ENCODE measurements around the gene CBS.
"Not testable (repeated sequence)": the region's sequence is repeated elsewhere in the genome, so short reads cannot be mapped to it uniquely, and the experiment has no call there.

Gene CBS

GRCh38 chr21:43090947-43091346, 15.3 kb upstream of the CBS start:
- H3K9ac ChIP-seq (ENCODE audit: low read length); H3K27me3 ChIP-seq (ENCODE audit: control insufficient read depth, insufficient read depth, low read length); H3K36me3 ChIP-seq (ENCODE audit: control insufficient read depth, insufficient read depth, low read length); H3K27ac ChIP-seq (ENCODE audit: low read depth, low read length); H3K4me3 ChIP-seq (ENCODE audit: low read length); H3K4me1 ChIP-seq (ENCODE audit: control insufficient read depth, insufficient read depth, low read length): not testable (repeated sequence)

GRCh38 chr21:43089463-43089862, 13.8 kb upstream of the CBS start:
- H3K27me3 ChIP-seq (ENCODE audit: control insufficient read depth, insufficient read depth, low read length); H3K4me1 ChIP-seq (ENCODE audit: control insufficient read depth, insufficient read depth, low read length); H3K36me3 ChIP-seq (ENCODE audit: control insufficient read depth, insufficient read depth, low read length); H3K9ac ChIP-seq (ENCODE audit: low read length); H3K27ac ChIP-seq (ENCODE audit: low read depth, low read length); H3K4me3 ChIP-seq (ENCODE audit: low read length): not testable (repeated sequence)

GRCh38 chr21:43082587-43083300, 7.1 kb upstream of the CBS start:
- H3K27ac ChIP-seq (ENCODE audit: low read depth, low read length); H3K4me3 ChIP-seq (ENCODE audit: low read length); H3K4me1 ChIP-seq (ENCODE audit: control insufficient read depth, insufficient read depth, low read length); H3K9ac ChIP-seq (ENCODE audit: low read length); H3K27me3 ChIP-seq (ENCODE audit: control insufficient read depth, insufficient read depth, low read length); H3K36me3 ChIP-seq (ENCODE audit: control insufficient read depth, insufficient read depth, low read length): not testable (repeated sequence)

GRCh38 chr21:43076643-43077042, 1.0 kb upstream of the CBS start:
- H3K36me3 ChIP-seq (ENCODE audit: control insufficient read depth, insufficient read depth, low read length), result not testable (repeated sequence)

GRCh38 chr21:43076023-43076637, 495 bp upstream of the CBS start:
- not testable (repeated sequence) for H3K9ac ChIP-seq (ENCODE audit: low read length); H3K4me3 ChIP-seq (ENCODE audit: low read length); H3K36me3 ChIP-seq (ENCODE audit: control insufficient read depth, insufficient read depth, low read length); H3K4me1 ChIP-seq (ENCODE audit: control insufficient read depth, insufficient read depth, low read length); H3K27ac ChIP-seq (ENCODE audit: low read depth, low read length); H3K27me3 ChIP-seq (ENCODE audit: control insufficient read depth, insufficient read depth, low read length)

More at GRCh38 chr21:43076643-43077042, 1.0 kb upstream of the CBS start:
- H3K27me3 ChIP-seq (ENCODE audit: control insufficient read depth, insufficient read depth, low read length); H3K4me3 ChIP-seq (ENCODE audit: low read length); H3K4me1 ChIP-seq (ENCODE audit: control insufficient read depth, insufficient read depth, low read length); H3K9ac ChIP-seq (ENCODE audit: low read length); H3K27ac ChIP-seq (ENCODE audit: low read depth, low read length): not testable (repeated sequence)

GRCh38 chr21:43074401-43075169, 1.1 kb downstream of the CBS start:
- not testable (repeated sequence) for H3K4me1 ChIP-seq (ENCODE audit: control insufficient read depth, insufficient read depth, low read length); H3K4me3 ChIP-seq (ENCODE audit: low read length); H3K27me3 ChIP-seq (ENCODE audit: control insufficient read depth, insufficient read depth, low read length); H3K27ac ChIP-seq (ENCODE audit: low read depth, low read length); H3K9ac ChIP-seq (ENCODE audit: low read length); H3K36me3 ChIP-seq (ENCODE audit: control insufficient read depth, insufficient read depth, low read length)

- not testable (repeated sequence) for H3K9ac ChIP-seq (ENCODE audit: low read length); H3K4me1 ChIP-seq (ENCODE audit: control insufficient read depth, insufficient read depth, low read length); H3K36me3 ChIP-seq (ENCODE audit: control insufficient read depth, insufficient read depth, low read length); H3K27ac ChIP-seq (ENCODE audit: low read depth, low read length); H3K4me3 ChIP-seq (ENCODE audit: low read length); H3K27me3 ChIP-seq (ENCODE audit: control insufficient read depth, insufficient read depth, low read length)
These were observed 2.9 kb downstream of the CBS start for GRCh38 chr21:43072742-43073141.

- H3K4me1 ChIP-seq (ENCODE audit: control insufficient read depth, insufficient read depth, low read length); H3K27ac ChIP-seq (ENCODE audit: low read depth, low read length); H3K4me3 ChIP-seq (ENCODE audit: low read length); H3K36me3 ChIP-seq (ENCODE audit: control insufficient read depth, insufficient read depth, low read length); H3K9ac ChIP-seq (ENCODE audit: low read length); H3K27me3 ChIP-seq (ENCODE audit: control insufficient read depth, insufficient read depth, low read length): not testable (repeated sequence)
These were observed 6.0 kb downstream of the CBS start for GRCh38 chr21:43069682-43070081.

GRCh38 chr21:43068065-43068464, 7.6 kb downstream of the CBS start:
- H3K4me1 ChIP-seq (ENCODE audit: control insufficient read depth, insufficient read depth, low read length); H3K27ac ChIP-seq (ENCODE audit: low read depth, low read length); H3K27me3 ChIP-seq (ENCODE audit: control insufficient read depth, insufficient read depth, low read length); H3K36me3 ChIP-seq (ENCODE audit: control insufficient read depth, insufficient read depth, low read length); H3K9ac ChIP-seq (ENCODE audit: low read length); H3K4me3 ChIP-seq (ENCODE audit: low read length): not testable (repeated sequence)

- not testable (repeated sequence) for H3K4me3 ChIP-seq (ENCODE audit: low read length)
These were observed 8.9 kb downstream of the CBS start for GRCh38 chr21:43066690-43067089.

GRCh38 chr21:43065991-43066390, 9.6 kb downstream of the CBS start:
- not testable (repeated sequence) for H3K27me3 ChIP-seq (ENCODE audit: control insufficient read depth, insufficient read depth, low read length); H3K4me1 ChIP-seq (ENCODE audit: control insufficient read depth, insufficient read depth, low read length); H3K9ac ChIP-seq (ENCODE audit: low read length); H3K27ac ChIP-seq (ENCODE audit: low read depth, low read length); H3K4me3 ChIP-seq (ENCODE audit: low read length); H3K36me3 ChIP-seq (ENCODE audit: control insufficient read depth, insufficient read depth, low read length)

More at GRCh38 chr21:43066690-43067089, 8.9 kb downstream of the CBS start:
- H3K27ac ChIP-seq (ENCODE audit: low read depth, low read length); H3K36me3 ChIP-seq (ENCODE audit: control insufficient read depth, insufficient read depth, low read length); H3K4me1 ChIP-seq (ENCODE audit: control insufficient read depth, insufficient read depth, low read length); H3K9ac ChIP-seq (ENCODE audit: low read length); H3K27me3 ChIP-seq (ENCODE audit: control insufficient read depth, insufficient read depth, low read length): not testable (repeated sequence)

- not testable (repeated sequence) for H3K4me3 ChIP-seq (ENCODE audit: low read length); H3K9ac ChIP-seq (ENCODE audit: low read length); H3K27ac ChIP-seq (ENCODE audit: low read depth, low read length); H3K27me3 ChIP-seq (ENCODE audit: control insufficient read depth, insufficient read depth, low read length); H3K4me1 ChIP-seq (ENCODE audit: control insufficient read depth, insufficient read depth, low read length); H3K36me3 ChIP-seq (ENCODE audit: control insufficient read depth, insufficient read depth, low read length)
These were observed 11.2 kb downstream of the CBS start for GRCh38 chr21:43064265-43064917.
